Naive B cell (primary cell): ENCODE data around the gene ESF1. TPM values are rescaled to one million over a fixed set of nuclear protein-coding genes. Genes with fewer than 3 reads are reported as not detected.
"Not testable (repeated sequence)": the region's sequence is repeated elsewhere in the genome, so short reads cannot be mapped to it uniquely, and the experiment has no call there.

Source experiments
- ATAC-seq, 2 donors: fragments of 150-1000 bp; cut with Tn5 transposase; 2 replicates each; pipeline ENCODE4 v1.10.0; 2021; ENCODE audit warnings: low read depth in 2 of 2, mild to moderate bottlenecking in 2 of 2, moderate library complexity in 2 of 2
- DNase-seq: peaks from one replicate; pipeline ENCODE4 v3.0.0; 2022
- H3K27ac Mint-ChIP-seq, 6 donors: one replicate each; pipeline ENCODE4 v1.8.0; 2020 to 2022; ENCODE audit warnings: mild to moderate bottlenecking in 6 of 6, mixed read lengths in 6 of 6, moderate library complexity in 5 of 6, inconsistent platforms in 2 of 6
- H3K27me3 Mint-ChIP-seq, 3 donors: one replicate each; pipeline ENCODE4 v1.8.0; 2021 to 2022; ENCODE audit warnings: mixed read lengths in 3 of 3, mild to moderate bottlenecking in 1 of 3
- H3K36me3 Mint-ChIP-seq, 2 donors: one replicate each; pipeline ENCODE4 v1.8.0; 2020 to 2022; ENCODE audit warnings: mixed read lengths in 2 of 2, inconsistent platforms in 1 of 2, mild to moderate bottlenecking in 1 of 2
- H3K4me1 Mint-ChIP-seq, 3 donors: one replicate each; pipeline ENCODE4 v1.8.0; 2020 to 2022; ENCODE audit warnings: mixed read lengths in 3 of 3, inconsistent platforms in 1 of 3, mild to moderate bottlenecking in 1 of 3, moderate library complexity in 1 of 3
- H3K4me3 Mint-ChIP-seq, 8 donors: one replicate each; pipeline ENCODE4 v1.8.0; 2020 to 2022; ENCODE audit warnings: mild to moderate bottlenecking in 8 of 8, mixed read lengths in 8 of 8, moderate library complexity in 8 of 8, inconsistent platforms in 2 of 8
- H3K9me3 Mint-ChIP-seq, 7 donors: one replicate each; pipeline ENCODE4 v1.8.0; 2020 to 2022; ENCODE audit warnings: mixed read lengths in 7 of 7, mild to moderate bottlenecking in 5 of 7, inconsistent platforms in 2 of 7, moderate library complexity in 1 of 7
- polyA plus RNA-seq, 6 donors: library from polyadenylated mRNA; unstranded; fragments of 300-500 nt; fragmentation: Illumina TruSeq; gene quantifications; one replicate each; pipeline ENCODE4 v1.2.3, GENCODE V29; 2021; ENCODE audit warnings: low read depth in 6 of 6

Gene ESF1
- polyA plus RNA-seq, 6 donors from 2014 or later: 5.9 to 14.3 (median 8.1) TPM

- Mint-ChIP-seq H3K9me3 (peaks cover 2 to 11% (median 5%) of the 10 kb centered on the region in 7 donors), H3K36me3 (peaks cover 20 to 28% of the 10 kb centered on the region in 2 donors), H3K4me1 (peaks cover 0 to 4% (median 0%) of the 10 kb centered on the region in 3 donors), H3K4me3 (no peak overlapping the region), H3K27me3 (no peaks in the 10 kb centered on the region), H3K27ac (no peak overlapping the region)
- DNase-seq (no peak), ATAC-seq (no peak)
These were observed 38.9 kb downstream of the ESF1 start for GRCh38 chr20:13745784-13746183.

- Mint-ChIP-seq H3K27me3 (no peaks in the 10 kb centered on the region), H3K4me3 (no peak overlapping the region), H3K9me3 (peaks cover 4 to 19% (median 10%) of the 10 kb centered on the region in 7 donors), H3K4me1 (peaks cover 0 to 4% (median 0%) of the 10 kb centered on the region in 3 donors), H3K36me3 (peaks cover 31 to 41% of the 10 kb centered on the region in 2 donors), H3K27ac (peak overlapping the region in 3 of 6 donors; percentile 1 to 19 (median 12))
- no peak for ATAC-seq
- DNase-seq: no peak
These were observed 40.4 kb downstream of the ESF1 start for GRCh38 chr20:13744352-13744751.

GRCh38 chr20:13741879-13742278 lies 42.8 kb downstream of the ESF1 start:
- Mint-ChIP-seq H3K4me3 (no peak overlapping the region), H3K9me3 (peaks cover 4 to 19% (median 10%) of the 10 kb centered on the region in 7 donors), H3K36me3 (peaks cover 39 to 47% of the 10 kb centered on the region in 2 donors), H3K4me1 (peaks cover 0 to 4% (median 0%) of the 10 kb centered on the region in 3 donors), H3K27me3 (no peaks in the 10 kb centered on the region), H3K27ac (no peak overlapping the region)
- ATAC-seq (no peak), DNase-seq (no peak)

- ATAC-seq: no peak
- Mint-ChIP-seq H3K36me3 (peaks cover 39 to 47% of the 10 kb centered on the region in 2 donors), H3K27ac (no peak overlapping the region)
These were observed 44.7 kb downstream of the ESF1 start for GRCh38 chr20:13739731-13740649.

GRCh38 chr20:13738187-13738586 lies 46.5 kb downstream of the ESF1 start:
- H3K27ac Mint-ChIP-seq, ATAC-seq, H3K4me1 Mint-ChIP-seq, DNase-seq, H3K4me3 Mint-ChIP-seq, H3K27me3 Mint-ChIP-seq: not testable (repeated sequence)
- H3K9me3 Mint-ChIP-seq: peaks cover 4 to 19% (median 10%) of the 10 kb centered on the region in 7 donors
- peaks cover 46 to 48% of the 10 kb centered on the region in 2 donors for H3K36me3 Mint-ChIP-seq

More at GRCh38 chr20:13739731-13740649, 44.7 kb downstream of the ESF1 start:
- Mint-ChIP-seq H3K9me3 (peaks cover 4 to 19% (median 10%) of the 10 kb centered on the region in 7 donors), H3K4me3 (no peak overlapping the region), H3K27me3 (no peaks in the 10 kb centered on the region), H3K4me1 (peaks cover 0 to 4% (median 0%) of the 10 kb centered on the region in 3 donors)
- no peak for DNase-seq

GRCh38 chr20:13736436-13737191 lies 48.1 kb downstream of the ESF1 start:
- Mint-ChIP-seq H3K4me3 (no peak overlapping the region), H3K27me3 (no peaks in the 10 kb centered on the region), H3K36me3 (peaks cover 42 to 44% of the 10 kb centered on the region in 2 donors), H3K9me3 (peaks cover 4 to 16% (median 10%) of the 10 kb centered on the region in 7 donors), H3K4me1 (no peaks in the 10 kb centered on the region), H3K27ac (peak overlapping the region in 2 of 6 donors; percentile 1 to 42)
- DNase-seq: no peak
- no peak for ATAC-seq

GRCh38 chr20:13735826-13736225 lies 48.9 kb downstream of the ESF1 start:
- Mint-ChIP-seq H3K4me3 (no peak overlapping the region), H3K27ac (no peak overlapping the region), H3K4me1 (no peaks in the 10 kb centered on the region), H3K36me3 (peaks cover 36 to 37% of the 10 kb centered on the region in 2 donors), H3K27me3 (no peaks in the 10 kb centered on the region), H3K9me3 (peaks cover under 1 to 9% (median 5%) of the 10 kb centered on the region in 7 donors)
- DNase-seq (no peak), ATAC-seq (no peak)

GRCh38 chr20:13723011-13723410 lies 61.7 kb downstream of the ESF1 start:
- Mint-ChIP-seq H3K27ac (no peak overlapping the region), H3K4me1 (no peaks in the 10 kb centered on the region), H3K9me3 (no peaks in the 10 kb centered on the region), H3K4me3 (no peak overlapping the region), H3K27me3 (no peaks in the 10 kb centered on the region), H3K36me3 (peaks cover 11 to 18% of the 10 kb centered on the region in 2 donors)
- DNase-seq (no peak), ATAC-seq (no peak)

- H3K4me3 Mint-ChIP-seq: no peak overlapping the region
- H3K36me3 Mint-ChIP-seq: peaks cover 15 to 24% of the 10 kb centered on the region in 2 donors
- no peaks in the 10 kb centered on the region for H3K4me1 Mint-ChIP-seq
- H3K27me3 Mint-ChIP-seq: no peaks in the 10 kb centered on the region
- DNase-seq (no peak), ATAC-seq (no peak)
- no peak overlapping the region for H3K27ac Mint-ChIP-seq
- H3K9me3 Mint-ChIP-seq: no peaks in the 10 kb centered on the region
These were observed 66.5 kb downstream of the ESF1 start for GRCh38 chr20:13718171-13718570.

- ATAC-seq (no peak), DNase-seq (no peak)
- Mint-ChIP-seq H3K36me3 (peaks cover 15 to 22% of the 10 kb centered on the region in 2 donors), H3K27me3 (no peaks in the 10 kb centered on the region), H3K4me1 (no peaks in the 10 kb centered on the region), H3K4me3 (no peak overlapping the region), H3K27ac (peak overlapping the region in 1 of 6 donors; percentile 26), H3K9me3 (no peaks in the 10 kb centered on the region)
These were observed 67.1 kb downstream of the ESF1 start for GRCh38 chr20:13717631-13718044.

GRCh38 chr20:13715171-13715570 lies 69.5 kb downstream of the ESF1 start:
- DNase-seq (no peak), ATAC-seq (no peak)
- H3K36me3 Mint-ChIP-seq: peaks cover 16 to 28% of the 10 kb centered on the region in 2 donors
- H3K4me3 Mint-ChIP-seq: no peak overlapping the region
- peaks cover 0 to 21% (median 8%) of the 10 kb centered on the region in 7 donors for H3K9me3 Mint-ChIP-seq
- H3K27ac Mint-ChIP-seq: no peak overlapping the region
- H3K27me3 Mint-ChIP-seq: no peaks in the 10 kb centered on the region
- no peaks in the 10 kb centered on the region for H3K4me1 Mint-ChIP-seq

- DNase-seq (no peak), ATAC-seq (no peak)
- Mint-ChIP-seq H3K4me1 (peaks cover 0 to 4% (median 0%) of the 10 kb centered on the region in 3 donors), H3K4me3 (no peak overlapping the region), H3K36me3 (peaks cover 8% of the 10 kb centered on the region in 2 donors), H3K9me3 (peaks cover 0 to 26% (median 8%) of the 10 kb centered on the region in 7 donors), H3K27me3 (no peaks in the 10 kb centered on the region), H3K27ac (no peak overlapping the region)
These were observed 76.5 kb downstream of the ESF1 start for GRCh38 chr20:13708234-13708633.

- DNase-seq (no peak), ATAC-seq (no peak)
- Mint-ChIP-seq H3K36me3 (no peaks in the 10 kb centered on the region), H3K4me3 (no peak overlapping the region), H3K9me3 (peaks cover 0 to 5% (median 0%) of the 10 kb centered on the region in 7 donors), H3K27me3 (peaks cover 0 to 6% (median 0%) of the 10 kb centered on the region in 3 donors), H3K27ac (peak overlapping the region in 1 of 6 donors; percentile 38), H3K4me1 (peaks cover 0 to 12% (median 2%) of the 10 kb centered on the region in 3 donors)
These were observed 81.5 kb downstream of the ESF1 start for GRCh38 chr20:13703265-13703664.
